ENCODE results near the gene NME4. TPM values are rescaled to one million over a fixed set of nuclear protein-coding genes. Genes with fewer than 3 reads are reported as not detected.
"Not testable (repeated sequence)": the region's sequence is repeated elsewhere in the genome, so short reads cannot be mapped to it uniquely, and the experiment has no call there.

The NME4 gene
- polyA plus RNA-seq (2013, experiment 1 of 2) = 329 TPM
- 313 TPM for polyA plus RNA-seq (2013, experiment 2 of 2)

- H4K91ac ChIP-seq (ENCODE audit: low read depth, low read length, poor library complexity) = no peak within 1 kb of the TSS
- H2BK120ac ChIP-seq (ENCODE audit: low read depth, low read length) = no peak within 1 kb of the TSS
- H3K4me3 ChIP-seq (ENCODE audit: low read length in 2 of 2) = peak within 1 kb of the TSS; percentile 94 to 97
- H2BK5ac ChIP-seq (ENCODE audit: low read length) = peak within 1 kb of the TSS; percentile 71
- peak; percentile 42 for DNase-seq (ENCODE audit: low spot score)
- H3K23ac ChIP-seq (ENCODE audit: low read depth, low read length, poor library complexity) = peak within 1 kb of the TSS; percentile 65
- H3K36me3 ChIP-seq (replicated peaks in 1 of 2; ENCODE audit: control insufficient read depth in 2 of 2, insufficient read depth in 2 of 2, low read length in 2 of 2) = peaks cover 21 to 30% of the 10 kb centered on the region in 2 donors
- H3K9ac ChIP-seq (ENCODE audit: low read depth, low read length, poor library complexity) = peak within 1 kb of the TSS; percentile 92
- peaks cover 7% of the 10 kb centered on the region for H3K79me1 ChIP-seq (ENCODE audit: low read depth, low read length)
- H2BK12ac ChIP-seq (ENCODE audit: low read length) = no peak within 1 kb of the TSS
- no peaks in the 10 kb centered on the region for H3K27me3 ChIP-seq (ENCODE audit: control insufficient read depth in 3 of 3, insufficient read depth in 3 of 3, low read depth in 1 of 3, low read length in 3 of 3)
- peaks cover 9 to 14% of the 10 kb centered on the region in 2 donors for H3K4me1 ChIP-seq (ENCODE audit: control insufficient read depth in 2 of 2, insufficient read depth in 1 of 2, low read depth in 1 of 2, low read length in 2 of 2)
- H3K27ac ChIP-seq (replicated peaks; ENCODE audit: low read length) = peak within 1 kb of the TSS; percentile 69
- H3K4ac ChIP-seq (ENCODE audit: low read length) = peak within 1 kb of the TSS; percentile 53
- no peak within 1 kb of the TSS for H4K8ac ChIP-seq (ENCODE audit: low read depth, low read length)
- peak within 1 kb of the TSS; percentile 96 for H2AK5ac ChIP-seq (ENCODE audit: low read depth, low read length)
- peak within 1 kb of the TSS; percentile 92 for H2AFZ ChIP-seq (ENCODE audit: low read length)
- H3K9me3 ChIP-seq (replicated peaks in 1 of 2; ENCODE audit: control insufficient read depth in 2 of 2, insufficient read depth in 1 of 2, low read depth in 1 of 2, low read length in 2 of 2) = no peaks in the 10 kb centered on the region
- peak within 1 kb of the TSS; percentile 78 for H3K4me2 ChIP-seq (ENCODE audit: insufficient read depth, low read length, poor library complexity, severe bottlenecking)
- peak within 1 kb of the TSS; percentile 96 for H3K18ac ChIP-seq (ENCODE audit: low read length)
- no CpG with 5 or more reads among the region's 75 CpGs for WGBS, 2 donors (ENCODE audit: extremely low coverage in 2 of 2, insufficient read length in 2 of 2, insufficient replicate concordance in 1 of 2)
- peak within 1 kb of the TSS; percentile 71 for H3K14ac ChIP-seq (ENCODE audit: low read length)
- H2BK15ac ChIP-seq (ENCODE audit: low read length) = peak within 1 kb of the TSS; percentile 49
Measured at GRCh38 chr16:397135-397661, at the start of gene NME4. Gene NME4 (plus strand): TSS chr16:397199. CDS start chr16:397223, 24 bp downstream.

GRCh38 chr16:347203-347602 is 49.8 kb upstream of the NME4 start:
- Histone ChIP-seq H3K23ac (ENCODE audit: low read depth, low read length, poor library complexity) (no peak overlapping the region), H2BK120ac (ENCODE audit: low read depth, low read length) (no peak overlapping the region), H3K9me3 (replicated peaks in 1 of 2; ENCODE audit: control insufficient read depth in 2 of 2, insufficient read depth in 1 of 2, low read depth in 1 of 2, low read length in 2 of 2) (peaks cover 3 to 17% of the 10 kb centered on the region in 2 donors), H3K36me3 (replicated peaks in 1 of 2; ENCODE audit: control insufficient read depth in 2 of 2, insufficient read depth in 2 of 2, low read length in 2 of 2) (peaks cover 24 to 63% of the 10 kb centered on the region in 2 donors), H3K4me1 (ENCODE audit: control insufficient read depth in 2 of 2, insufficient read depth in 1 of 2, low read depth in 1 of 2, low read length in 2 of 2) (no peaks in the 10 kb centered on the region), H2BK15ac (ENCODE audit: low read length) (no peak overlapping the region), H3K4me3 (ENCODE audit: low read length in 2 of 2) (no peak overlapping the region), H4K8ac (ENCODE audit: low read depth, low read length) (no peak overlapping the region), H4K91ac (ENCODE audit: low read depth, low read length, poor library complexity) (no peak overlapping the region), H3K4ac (ENCODE audit: low read length) (no peak overlapping the region), H3K27me3 (ENCODE audit: control insufficient read depth in 3 of 3, insufficient read depth in 3 of 3, low read depth in 1 of 3, low read length in 3 of 3) (no peaks in the 10 kb centered on the region), H3K4me2 (ENCODE audit: insufficient read depth, low read length, poor library complexity, severe bottlenecking) (no peak overlapping the region), H3K18ac (ENCODE audit: low read length) (no peak overlapping the region), H2BK5ac (ENCODE audit: low read length) (no peak overlapping the region), H2AFZ (ENCODE audit: low read length) (no peak overlapping the region), H3K27ac (replicated peaks; ENCODE audit: low read length) (no peak overlapping the region), H2BK12ac (ENCODE audit: low read length) (no peak overlapping the region), H3K9ac (ENCODE audit: low read depth, low read length, poor library complexity) (no peak overlapping the region), H3K14ac (ENCODE audit: low read length) (no peak overlapping the region), H2AK5ac (ENCODE audit: low read depth, low read length) (no peak overlapping the region), H3K79me1 (ENCODE audit: low read depth, low read length) (peaks cover 12% of the 10 kb centered on the region)
- no CpG with 5 or more reads among the region's 6 CpGs for WGBS, 2 donors (ENCODE audit: extremely low coverage in 2 of 2, insufficient read length in 2 of 2, insufficient replicate concordance in 1 of 2)
- no peak for DNase-seq (ENCODE audit: low spot score)

GRCh38 chr16:348495-348894 is 48.5 kb upstream of the NME4 start:
- not testable (repeated sequence) for H2AFZ ChIP-seq (ENCODE audit: low read length); H4K8ac ChIP-seq (ENCODE audit: low read depth, low read length); H3K4me3 ChIP-seq (ENCODE audit: low read length in 2 of 2); H3K9ac ChIP-seq (ENCODE audit: low read depth, low read length, poor library complexity); H3K79me1 ChIP-seq (ENCODE audit: low read depth, low read length); H2BK15ac ChIP-seq (ENCODE audit: low read length); H3K27me3 ChIP-seq (ENCODE audit: control insufficient read depth in 3 of 3, insufficient read depth in 3 of 3, low read depth in 1 of 3, low read length in 3 of 3); H3K27ac ChIP-seq (replicated peaks; ENCODE audit: low read length); H2BK12ac ChIP-seq (ENCODE audit: low read length); H2BK120ac ChIP-seq (ENCODE audit: low read depth, low read length); H3K23ac ChIP-seq (ENCODE audit: low read depth, low read length, poor library complexity); H3K14ac ChIP-seq (ENCODE audit: low read length); H4K91ac ChIP-seq (ENCODE audit: low read depth, low read length, poor library complexity); H3K18ac ChIP-seq (ENCODE audit: low read length); H3K4me2 ChIP-seq (ENCODE audit: insufficient read depth, low read length, poor library complexity, severe bottlenecking); H3K4me1 ChIP-seq (ENCODE audit: control insufficient read depth in 2 of 2, insufficient read depth in 1 of 2, low read depth in 1 of 2, low read length in 2 of 2); H3K4ac ChIP-seq (ENCODE audit: low read length); H2AK5ac ChIP-seq (ENCODE audit: low read depth, low read length); H2BK5ac ChIP-seq (ENCODE audit: low read length); DNase-seq (ENCODE audit: low spot score)
- peaks cover 19 to 52% of the 10 kb centered on the region in 2 donors for H3K36me3 ChIP-seq (replicated peaks in 1 of 2; ENCODE audit: control insufficient read depth in 2 of 2, insufficient read depth in 2 of 2, low read length in 2 of 2)
- H3K9me3 ChIP-seq (replicated peaks in 1 of 2; ENCODE audit: control insufficient read depth in 2 of 2, insufficient read depth in 1 of 2, low read depth in 1 of 2, low read length in 2 of 2) = peaks cover 3 to 15% of the 10 kb centered on the region in 2 donors
- WGBS, 2 donors (ENCODE audit: extremely low coverage in 2 of 2, insufficient read length in 2 of 2, insufficient replicate concordance in 1 of 2) = no CpG with 5 or more reads among the region's 10 CpGs

- peaks cover 19 to 46% of the 10 kb centered on the region in 2 donors for H3K36me3 ChIP-seq (replicated peaks in 1 of 2; ENCODE audit: control insufficient read depth in 2 of 2, insufficient read depth in 2 of 2, low read length in 2 of 2)
- no peak overlapping the region for H3K27ac ChIP-seq (replicated peaks; ENCODE audit: low read length)
- H3K79me1 ChIP-seq (ENCODE audit: low read depth, low read length) = peaks cover 5% of the 10 kb centered on the region
- H3K4me3 ChIP-seq (ENCODE audit: low read length in 2 of 2) = no peak overlapping the region
- H3K14ac ChIP-seq (ENCODE audit: low read length) = no peak overlapping the region
- no peak overlapping the region for H3K9ac ChIP-seq (ENCODE audit: low read depth, low read length, poor library complexity)
- H2BK15ac ChIP-seq (ENCODE audit: low read length) = no peak overlapping the region
- H3K4ac ChIP-seq (ENCODE audit: low read length) = no peak overlapping the region
- no peak overlapping the region for H3K4me2 ChIP-seq (ENCODE audit: insufficient read depth, low read length, poor library complexity, severe bottlenecking)
- no peak overlapping the region for H2AFZ ChIP-seq (ENCODE audit: low read length)
- H2AK5ac ChIP-seq (ENCODE audit: low read depth, low read length) = no peak overlapping the region
- H3K4me1 ChIP-seq (ENCODE audit: control insufficient read depth in 2 of 2, insufficient read depth in 1 of 2, low read depth in 1 of 2, low read length in 2 of 2) = peaks cover 0 to 5% of the 10 kb centered on the region in 2 donors
- DNase-seq (ENCODE audit: low spot score) = no peak
- H3K27me3 ChIP-seq (ENCODE audit: control insufficient read depth in 3 of 3, insufficient read depth in 3 of 3, low read depth in 1 of 3, low read length in 3 of 3) = peaks cover 0 to 7% (median 0%) of the 10 kb centered on the region in 3 experiments
- no peak overlapping the region for H3K18ac ChIP-seq (ENCODE audit: low read length)
- no CpG with 5 or more reads among the region's 7 CpGs for WGBS, 2 donors (ENCODE audit: extremely low coverage in 2 of 2, insufficient read length in 2 of 2, insufficient replicate concordance in 1 of 2)
- H3K9me3 ChIP-seq (replicated peaks in 1 of 2; ENCODE audit: control insufficient read depth in 2 of 2, insufficient read depth in 1 of 2, low read depth in 1 of 2, low read length in 2 of 2) = peaks cover 3 to 15% of the 10 kb centered on the region in 2 donors
- no peak overlapping the region for H4K91ac ChIP-seq (ENCODE audit: low read depth, low read length, poor library complexity)
- H4K8ac ChIP-seq (ENCODE audit: low read depth, low read length) = no peak overlapping the region
- H3K23ac ChIP-seq (ENCODE audit: low read depth, low read length, poor library complexity) = no peak overlapping the region
- H2BK5ac ChIP-seq (ENCODE audit: low read length) = no peak overlapping the region
- H2BK12ac ChIP-seq (ENCODE audit: low read length) = no peak overlapping the region
- no peak overlapping the region for H2BK120ac ChIP-seq (ENCODE audit: low read depth, low read length)
Measured at GRCh38 chr16:349211-349610, 47.8 kb upstream of the NME4 start.

All from neuronal stem cell (in vitro differentiated cells).